Erythroblast (primary cell): ENCODE data around the gene RIC3.

ENCODE experiments used
- GATA1 ChIP-seq: IDR thresholded peaks from 2 replicates; pipeline ENCODE4 v1.6.1; 2011; ENCODE audit warnings: low read depth, mild to moderate bottlenecking, control low read depth, low read length, moderate library complexity
- POLR2A ChIP-seq: IDR thresholded peaks from 2 replicates; pipeline ENCODE4 v1.6.1; 2011; ENCODE audit warnings: mild to moderate bottlenecking, low read length

DNA sequence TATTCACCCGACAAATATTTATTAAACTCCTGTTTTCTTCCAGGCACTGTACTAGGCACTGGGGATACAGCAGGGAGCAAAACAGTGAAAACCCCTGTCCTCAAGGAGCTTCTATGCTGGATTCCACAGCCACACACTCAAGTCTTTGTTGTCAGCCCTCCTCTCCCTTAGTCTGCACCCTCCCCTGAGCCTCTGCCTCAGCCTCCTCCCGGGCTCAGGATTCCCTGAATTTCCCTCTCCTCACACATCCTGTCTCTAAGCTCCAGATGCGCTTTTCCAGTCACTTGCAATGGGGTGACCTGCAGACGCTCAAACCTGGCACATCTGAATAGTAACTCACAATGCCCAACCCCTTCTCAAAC is 101.3 kb downstream of the RIC3 start:
- TF ChIP-seq POLR2A (no peak), GATA1 (no peak)
